Activated CD4-positive, alpha-beta T cell treated with anti-CD3 and anti-CD28 coated beads, Interleukin-2, amount 50 U/mL, for 1 hour (primary cell): ENCODE results near the gene LMTK2.

Source experiments
- DNase-seq: peaks from one replicate; pipeline ENCODE4 v3.0.0-alpha.2; 2020

The LMTK2 gene

GRCh38 chr7:98222533-98223195 is 116.0 kb downstream of the LMTK2 start:
- no peak for DNase-seq

- no peak for DNase-seq
These were observed 116.8 kb downstream of the LMTK2 start for GRCh38 chr7:98223351-98223897.

DNA sequence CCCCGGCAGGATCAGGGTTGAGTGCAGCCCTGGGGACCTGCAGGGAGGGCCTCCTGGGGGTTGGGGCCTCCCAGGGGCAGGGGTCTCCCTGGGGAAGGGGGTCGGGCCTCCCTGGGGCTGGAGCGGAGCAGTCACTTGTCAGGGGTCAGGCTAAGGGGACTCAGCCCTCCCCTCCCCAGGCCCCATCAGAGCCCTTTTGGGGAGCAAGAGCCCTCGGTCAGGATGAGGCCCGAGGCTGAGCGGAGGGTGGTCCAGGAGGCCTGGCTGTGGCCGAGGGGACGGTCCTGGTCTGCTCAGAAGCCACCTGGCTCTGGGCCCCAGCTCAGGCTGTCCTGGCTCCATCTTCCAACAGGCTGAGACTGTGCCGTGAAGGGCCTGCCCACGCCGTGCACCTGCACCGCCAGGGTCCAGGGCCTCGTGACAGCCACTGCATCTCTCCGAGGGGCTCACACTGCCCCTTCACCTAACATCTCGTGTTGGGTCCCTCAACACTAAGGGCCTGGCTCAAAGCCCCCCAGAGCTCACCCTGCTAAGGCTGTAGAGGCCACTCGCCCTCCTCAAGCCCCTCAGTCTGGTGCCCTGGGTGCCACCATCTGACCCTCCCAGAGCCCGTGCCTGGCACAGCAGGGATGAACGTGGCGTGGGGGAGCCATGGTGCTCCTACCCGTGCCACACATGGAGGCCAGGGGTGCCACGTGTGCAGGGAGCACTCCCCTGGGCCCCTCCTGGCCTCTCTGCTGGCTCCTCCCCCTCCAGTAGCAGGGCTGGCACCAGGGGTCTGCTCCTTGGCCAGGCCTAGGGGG is 117.4 kb downstream of the LMTK2 start:
- DNase-seq = no peak

GRCh38 chr7:98224701-98225181 is 118.1 kb downstream of the LMTK2 start:
- no peak for DNase-seq

- DNase-seq = no peak
These were observed 119.4 kb downstream of the LMTK2 start for GRCh38 chr7:98225913-98226614.

DNA sequence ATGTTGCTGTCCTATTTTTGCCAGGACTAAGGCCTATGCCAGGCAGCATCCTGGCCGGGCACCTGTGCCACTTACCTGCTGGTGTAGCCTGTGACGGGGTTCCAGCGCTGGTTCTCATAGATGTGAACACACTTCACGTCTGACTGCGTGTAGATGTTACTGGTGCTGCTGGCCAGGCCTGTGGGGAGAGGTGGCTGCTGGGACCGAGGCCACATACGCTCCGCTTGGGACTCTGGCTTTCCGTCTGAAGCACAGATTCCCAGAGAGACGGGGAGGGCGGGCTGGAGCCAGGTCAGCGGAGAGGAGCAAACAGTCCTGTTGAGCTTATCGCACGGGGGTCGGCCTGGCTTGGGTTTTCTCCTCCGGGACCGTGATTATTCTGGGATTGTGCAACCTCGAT is 121.3 kb downstream of the LMTK2 start:
- no peak for DNase-seq

DNA sequence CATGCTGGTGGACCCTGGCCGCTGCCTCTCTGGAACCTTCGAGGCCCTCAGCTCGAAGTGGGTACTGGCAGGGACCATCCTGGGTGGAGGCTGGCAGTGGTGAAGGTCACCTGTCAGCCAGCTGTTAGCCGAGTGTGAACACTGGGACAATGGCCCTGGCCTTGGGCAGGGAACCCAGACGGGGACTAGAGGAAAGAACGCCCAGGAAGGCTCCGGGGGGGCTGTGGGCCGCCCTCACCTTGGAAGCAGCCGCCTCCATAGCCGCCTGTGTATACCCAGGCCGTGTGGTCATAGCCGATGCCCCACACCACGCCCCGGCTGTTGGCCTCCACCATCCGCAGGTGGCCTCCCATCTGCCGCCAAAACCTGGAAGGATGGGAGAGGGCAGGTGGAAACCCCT is 122.1 kb downstream of the LMTK2 start:
- no peak for DNase-seq

- DNase-seq = no peak
These were observed 122.8 kb downstream of the LMTK2 start for GRCh38 chr7:98229441-98229840.

- no peak for DNase-seq
These were observed 123.5 kb downstream of the LMTK2 start for GRCh38 chr7:98229991-98230745.

DNA sequence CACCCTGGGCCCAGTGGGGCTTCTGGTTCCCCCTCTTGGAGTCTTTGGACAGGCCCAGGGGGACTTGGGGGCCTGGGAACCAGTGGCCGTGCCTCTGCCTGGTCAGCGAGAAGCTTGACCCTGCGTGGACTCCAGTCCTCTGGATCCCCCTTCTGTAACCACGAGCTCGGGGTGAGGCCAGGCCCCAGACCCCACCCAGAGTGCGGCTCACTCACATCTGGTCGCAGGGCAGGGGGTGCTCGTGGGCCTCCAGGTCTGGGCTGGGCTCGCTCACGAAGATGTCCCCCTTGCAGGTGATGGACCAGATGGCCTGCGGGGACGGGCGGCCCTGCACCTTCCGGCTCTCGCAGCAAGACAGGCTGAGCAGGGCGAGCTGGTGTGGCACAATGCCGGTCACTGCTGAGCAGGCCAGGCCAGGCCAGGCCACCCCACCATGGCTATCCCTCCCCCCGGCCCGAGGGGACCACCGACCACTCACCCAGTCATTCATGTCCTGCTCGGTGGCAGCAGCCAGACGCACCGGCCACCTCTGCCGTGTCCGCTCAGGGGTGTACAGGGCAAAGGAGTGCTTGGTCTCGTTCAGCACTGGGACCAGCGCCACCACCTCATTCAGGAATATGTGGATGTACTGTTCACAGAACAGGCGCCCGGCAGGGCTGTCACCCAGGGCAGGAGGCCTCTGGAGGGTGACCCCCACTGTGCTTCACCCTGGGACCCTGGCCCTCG is 124.2 kb downstream of the LMTK2 start:
- no peak for DNase-seq

GRCh38 chr7:98231493-98232262 is 125.0 kb downstream of the LMTK2 start:
- no peak for DNase-seq

DNA sequence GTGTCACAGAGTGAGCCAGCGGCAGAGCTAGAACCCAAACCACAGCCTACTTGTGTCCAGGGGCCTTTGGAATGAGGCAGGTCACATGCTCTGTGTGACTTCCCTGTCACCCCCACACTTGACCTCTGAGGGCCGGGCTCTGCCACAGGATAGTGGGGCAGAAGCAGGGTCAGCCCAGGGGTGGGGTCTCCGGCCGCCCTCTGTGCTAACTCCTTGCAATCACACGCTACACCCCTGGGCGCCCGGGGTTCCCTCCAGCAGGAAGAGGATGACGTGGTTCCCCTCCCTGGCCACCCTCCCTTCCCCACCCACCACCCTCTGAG is 125.6 kb downstream of the LMTK2 start:
- DNase-seq = no peak

GRCh38 chr7:98232799-98233198 is 126.1 kb downstream of the LMTK2 start:
- no peak for DNase-seq

- DNase-seq = no peak
These were observed 126.8 kb downstream of the LMTK2 start for GRCh38 chr7:98233219-98234070.

GRCh38 chr7:98234429-98235147 is 127.9 kb downstream of the LMTK2 start:
- no peak for DNase-seq

GRCh38 chr7:98235901-98236300 is 129.2 kb downstream of the LMTK2 start:
- no peak for DNase-seq

DNA sequence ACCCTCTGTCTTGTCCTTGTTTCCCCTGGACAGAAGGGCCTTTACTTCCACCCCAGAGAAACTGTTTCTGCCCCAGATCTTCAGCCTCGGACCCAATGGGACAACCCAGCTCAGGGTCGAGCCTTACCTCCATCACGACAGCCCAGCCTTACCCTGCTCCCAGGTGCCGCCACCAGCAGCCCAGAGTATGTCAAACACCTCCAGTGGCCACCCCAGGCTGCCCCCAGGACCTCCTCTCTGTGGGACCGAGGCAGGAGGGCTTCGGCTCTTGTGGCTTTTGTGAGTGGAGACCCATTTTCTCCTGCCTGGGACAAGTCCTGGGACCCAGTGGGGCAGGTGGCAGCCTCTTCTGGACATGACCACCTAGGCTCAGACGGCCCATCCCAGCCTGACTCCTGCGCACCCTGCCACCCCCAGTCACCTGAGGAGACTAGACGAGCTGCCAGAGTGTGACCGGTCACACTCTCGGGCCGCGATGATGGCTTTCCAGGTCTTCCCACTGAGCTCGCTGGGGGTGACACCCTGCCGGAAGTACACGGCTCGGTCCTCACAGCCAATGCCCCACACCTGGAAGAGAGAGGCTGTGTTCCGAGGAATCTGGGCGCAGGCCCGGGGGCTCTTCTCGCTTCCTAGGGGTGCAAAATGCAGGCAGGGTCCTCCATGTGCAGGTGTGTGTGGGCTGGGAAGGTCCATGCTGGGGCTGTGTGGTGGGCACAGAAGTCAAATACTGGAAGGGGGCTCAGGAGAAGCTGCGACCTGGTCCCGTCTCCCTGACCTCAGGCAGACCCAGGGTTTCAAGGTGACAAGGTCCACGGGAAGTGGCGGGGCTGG is 129.9 kb downstream of the LMTK2 start:
- no peak for DNase-seq

- no peak for DNase-seq
These were observed 131.4 kb downstream of the LMTK2 start for GRCh38 chr7:98238076-98238475.

DNA sequence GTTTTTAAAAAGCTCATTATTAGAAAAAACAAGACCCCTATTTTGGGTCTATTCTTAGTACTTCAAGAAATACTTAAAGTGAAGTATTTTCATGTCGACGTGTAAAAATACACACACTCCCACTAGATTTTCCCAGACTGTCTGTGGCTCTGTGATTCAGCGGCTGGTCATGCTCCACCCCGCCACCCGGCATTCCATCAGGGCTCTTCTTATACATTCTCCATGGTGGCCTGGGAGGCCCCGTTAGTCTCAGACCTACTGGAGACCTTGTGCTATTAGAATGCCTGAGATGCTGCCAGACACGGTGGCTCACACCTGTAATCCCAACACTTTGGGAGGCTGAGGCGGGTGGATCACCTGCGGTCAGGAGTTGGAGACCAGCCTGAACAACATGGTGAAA is 132.3 kb downstream of the LMTK2 start:
- no peak for DNase-seq
